NCI-H69 (cell line): ENCODE results near the gene SLC30A4.
A peak's percentile ranks its signal among the peaks of the same experiment; 100 is the strongest.
"Not testable (repeated sequence)": the region's sequence is repeated elsewhere in the genome, so short reads cannot be mapped to it uniquely, and the experiment has no call there.

ENCODE experiments used
- DNase-seq: peaks from one replicate; lab custom pipeline; 2025; lab: John Stamatoyannopoulos, UW

The SLC30A4 gene

DNA sequence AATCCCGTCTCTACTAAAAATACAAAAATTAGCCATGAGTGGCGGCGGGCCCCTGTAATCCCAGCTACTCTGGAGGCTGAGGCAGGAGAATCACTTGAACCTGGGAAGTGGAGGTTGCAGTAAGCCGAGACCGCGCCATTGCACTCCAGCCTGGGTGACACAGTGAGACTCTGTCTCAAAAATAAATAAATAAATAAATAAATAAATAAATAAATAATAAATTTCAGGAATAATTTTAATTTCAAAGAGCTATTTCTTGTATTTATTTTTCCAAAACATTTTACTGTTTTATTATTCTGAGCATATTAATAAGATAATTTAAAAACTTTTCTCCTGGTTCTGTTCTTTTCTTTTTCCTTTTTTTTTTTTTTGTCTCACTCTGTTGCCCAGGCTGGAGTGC lies 15.4 kb downstream of the SLC30A4 start:
- DNase-seq = not testable (repeated sequence)

GRCh38 chr15:45499426-45499825 lies 23.1 kb downstream of the SLC30A4 start:
- DNase-seq = no peak

DNA sequence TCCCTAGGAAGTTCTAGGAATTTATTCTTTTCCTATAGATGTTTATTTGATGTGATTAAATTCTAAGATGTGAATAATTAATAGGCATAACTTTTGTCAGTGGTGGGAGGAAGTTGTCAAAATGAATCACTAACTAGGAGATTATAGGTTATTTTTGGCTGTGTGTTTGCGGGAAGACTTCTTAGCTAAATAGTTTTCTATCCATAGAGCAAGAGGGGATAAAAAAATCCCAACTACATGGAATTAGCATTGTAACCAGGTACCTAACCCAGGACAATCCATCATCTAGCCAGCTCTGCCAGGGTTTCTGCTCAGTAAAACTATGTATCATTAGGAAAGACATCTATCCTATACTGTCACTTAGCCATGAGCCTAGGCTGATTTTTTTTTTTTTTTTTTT lies 23.9 kb downstream of the SLC30A4 start:
- no peak for DNase-seq

DNA sequence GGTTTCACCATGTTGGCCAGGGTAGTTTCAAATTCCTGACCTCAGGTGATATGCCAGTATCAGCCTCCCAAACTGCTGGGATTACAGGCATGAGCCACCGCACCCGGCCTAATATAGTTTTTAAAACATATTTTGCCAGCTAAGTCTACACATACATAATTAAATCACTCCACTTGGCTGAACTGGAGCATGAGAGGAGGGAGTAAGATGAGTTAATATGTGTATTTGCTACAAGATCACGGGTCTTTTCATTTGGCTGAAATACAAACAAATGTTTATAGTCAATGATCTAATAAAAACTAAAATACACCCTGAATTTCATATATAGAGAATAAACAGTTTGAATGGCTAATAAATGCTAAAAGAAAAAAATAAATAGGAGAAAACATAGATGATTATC lies 25.3 kb downstream of the SLC30A4 start:
- no peak for DNase-seq

GRCh38 chr15:45496658-45497057 lies 25.9 kb downstream of the SLC30A4 start:
- no peak for DNase-seq

DNA sequence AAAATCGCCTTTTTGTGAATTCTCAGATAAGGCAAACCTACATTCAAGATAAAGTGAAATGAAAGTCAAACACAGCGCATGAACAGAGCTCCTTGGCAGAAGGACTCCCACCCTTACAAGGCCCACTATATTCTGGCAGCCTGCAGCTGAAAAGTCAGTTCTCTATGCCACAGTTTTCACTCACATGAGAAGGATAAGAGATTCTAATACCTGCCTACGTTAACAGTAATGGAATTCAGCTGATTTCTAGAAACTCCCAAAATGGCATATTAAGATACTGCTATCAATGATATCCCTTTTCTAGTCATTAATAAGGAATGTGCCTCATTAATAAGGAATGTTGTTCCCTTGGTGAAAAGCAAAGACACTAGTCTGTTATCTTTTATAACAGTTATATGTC lies 27.0 kb downstream of the SLC30A4 start:
- no peak for DNase-seq

DNA sequence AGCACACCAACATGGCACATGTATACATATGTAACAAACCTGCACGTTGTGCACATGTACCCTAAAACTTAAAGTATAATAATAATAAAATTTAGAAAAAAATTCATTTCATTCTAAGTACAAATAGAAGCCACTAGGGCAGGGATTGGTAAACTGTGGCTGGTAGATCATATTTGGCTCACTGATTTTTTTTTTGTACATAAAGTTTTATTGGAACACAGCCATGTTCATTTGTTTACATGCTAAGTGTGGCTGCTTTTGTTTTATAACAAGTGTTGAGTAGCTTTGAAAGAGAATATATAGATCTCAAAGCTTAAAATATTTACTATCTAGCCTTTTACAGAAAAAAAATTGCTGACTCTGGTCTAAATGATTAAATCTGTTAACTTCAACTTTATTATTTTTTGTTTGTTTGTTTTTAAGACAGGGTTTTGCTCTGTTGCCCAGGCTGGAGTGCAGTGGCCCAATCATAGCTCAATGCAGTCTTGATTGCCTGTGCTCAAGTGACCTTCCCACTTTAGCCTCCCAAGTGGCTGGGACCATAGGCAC lies 32.8 kb downstream of the SLC30A4 start:
- DNase-seq = no peak

DNA sequence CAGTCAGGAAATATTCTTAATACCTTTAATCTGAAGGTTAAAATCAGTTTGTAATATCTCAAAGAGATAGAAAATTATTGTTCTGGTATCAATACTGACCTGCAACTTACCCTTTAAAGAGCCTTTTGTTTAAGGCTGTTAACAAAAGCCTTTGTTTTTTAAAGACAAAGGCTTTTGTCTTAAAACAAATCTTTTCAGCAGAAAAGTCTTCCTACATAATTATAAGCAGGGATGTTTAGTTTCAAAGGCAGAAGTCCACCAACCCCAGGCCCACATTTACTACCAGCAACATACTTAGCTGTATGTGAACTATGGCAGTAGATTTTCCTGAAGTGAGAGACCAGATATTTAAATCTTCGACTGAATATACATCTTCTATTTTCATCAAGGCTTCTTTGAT lies 36.2 kb downstream of the SLC30A4 start:
- DNase-seq = no peak

DNA sequence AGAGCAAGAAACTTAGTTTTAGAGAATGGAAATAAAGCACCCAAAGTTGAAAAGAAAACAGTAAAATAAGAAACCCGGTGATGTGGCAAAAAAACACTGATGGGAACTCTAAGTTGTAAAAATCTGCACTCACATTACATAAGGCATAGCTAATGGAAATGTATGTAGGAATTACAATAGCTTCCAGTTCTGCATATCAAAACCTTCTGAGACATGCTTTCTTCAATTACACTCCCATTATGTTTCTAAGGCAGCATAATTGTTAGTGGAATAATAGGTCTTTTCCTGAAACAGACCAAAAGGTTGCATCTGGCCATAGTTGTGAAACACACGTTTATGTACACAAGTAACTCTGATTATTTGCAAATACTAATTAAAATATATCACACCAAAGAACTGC lies 41.4 kb downstream of the SLC30A4 start:
- DNase-seq = peak; percentile 78

DNA sequence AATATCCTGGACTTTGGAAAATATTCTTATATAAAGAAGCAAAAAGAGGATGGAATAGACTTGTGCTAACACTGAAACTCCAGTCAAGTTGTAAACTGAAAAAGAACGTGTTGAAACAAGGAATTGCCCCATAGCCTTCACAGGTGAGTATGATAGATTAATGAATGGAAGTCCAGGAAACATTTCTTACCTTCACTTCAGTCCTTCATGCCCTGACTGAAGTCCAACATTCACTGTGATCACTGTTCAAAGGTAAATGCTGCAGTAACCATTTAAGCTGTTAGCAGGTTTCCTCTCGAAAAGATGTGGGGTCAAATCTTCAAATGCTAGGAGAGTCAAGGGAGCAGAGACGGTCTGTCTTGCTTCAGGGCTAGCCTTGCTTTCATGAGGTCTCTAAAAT lies 46.1 kb downstream of the SLC30A4 start:
- no peak for DNase-seq

GRCh38 chr15:45474799-45475198 lies 47.8 kb downstream of the SLC30A4 start:
- DNase-seq = no peak

DNA sequence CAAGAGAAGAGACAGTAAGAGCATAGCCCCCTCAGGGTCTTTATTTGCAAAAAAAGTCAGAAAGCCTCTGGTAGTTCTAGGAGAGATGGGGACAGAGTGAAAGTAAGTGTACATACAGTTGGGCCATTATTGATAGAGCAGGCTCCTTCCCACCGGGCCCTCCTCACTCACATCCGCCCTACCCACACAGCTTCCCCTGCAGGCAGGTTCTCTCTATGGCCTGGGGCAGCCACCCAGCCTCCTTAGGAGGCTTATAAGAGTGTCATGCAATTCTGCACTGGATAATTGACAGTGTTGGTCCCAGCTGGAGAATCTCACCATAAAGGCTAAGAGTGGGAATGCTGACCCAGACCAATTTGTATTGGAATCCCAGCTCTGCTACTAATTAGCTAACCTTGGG lies 49.5 kb downstream of the SLC30A4 start:
- DNase-seq = no peak

GRCh38 chr15:45471151-45471550 lies 51.4 kb downstream of the SLC30A4 start:
- DNase-seq = no peak

GRCh38 chr15:45469441-45469840 lies 53.1 kb downstream of the SLC30A4 start:
- no peak for DNase-seq

GRCh38 chr15:45469027-45469426 lies 53.5 kb downstream of the SLC30A4 start:
- DNase-seq = no peak

DNA sequence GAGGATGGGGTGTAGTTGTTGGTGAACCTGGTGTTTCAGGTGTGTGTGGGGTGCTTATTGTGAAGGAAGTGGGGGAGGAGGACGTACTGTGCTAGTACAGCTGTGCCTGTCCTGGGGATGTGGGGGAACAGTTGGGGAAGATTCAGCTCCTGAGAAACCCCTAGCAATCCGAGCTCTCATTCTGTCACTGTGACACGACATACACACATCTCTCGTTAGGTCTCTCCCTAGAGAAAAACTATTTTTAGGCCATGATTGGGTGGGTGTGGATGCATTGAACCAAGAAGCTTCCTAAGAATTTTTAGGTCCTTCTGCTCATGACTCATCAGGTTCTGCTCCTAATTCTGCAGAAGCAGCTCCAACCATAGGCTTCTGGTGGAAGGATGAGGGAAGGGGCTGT lies 54.3 kb downstream of the SLC30A4 start:
- no peak for DNase-seq

GRCh38 chr15:45458746-45459403 lies 63.7 kb downstream of the SLC30A4 start:
- DNase-seq = peak; percentile 67

GRCh38 chr15:45457641-45458539 lies 64.7 kb downstream of the SLC30A4 start:
- DNase-seq = peak; percentile 88

GRCh38 chr15:45457220-45457619 lies 65.3 kb downstream of the SLC30A4 start:
- peak; percentile 38 for DNase-seq

- DNase-seq = peak; percentile 27
Measured at GRCh38 chr15:45456212-45457106, 66.1 kb downstream of the SLC30A4 start.

GRCh38 chr15:45454814-45455213 lies 67.7 kb downstream of the SLC30A4 start:
- no peak for DNase-seq

GRCh38 chr15:45451265-45451664 lies 71.3 kb downstream of the SLC30A4 start:
- no peak for DNase-seq
